BE2C (cell line): ENCODE results near the gene NHLH1.

ENCODE experiments used
- DNase-seq: peaks from one replicate; pipeline ENCODE4 v3.0.0-alpha.2; 2020
- H3K27me3 ChIP-seq: fragments of 250-450 bp; sonication (Bioruptor Pico); 2 replicates; pipeline ENCODE4 v1.5.1; 2020; ENCODE audit warnings: mild to moderate bottlenecking
- H3K36me3 ChIP-seq: fragments of 250-450 bp; sonication (Bioruptor Pico); 2 replicates; pipeline ENCODE4 v1.5.1; 2020; ENCODE audit warnings: mild to moderate bottlenecking
- H3K4me1 ChIP-seq: fragments of 250-450 bp; sonication (Bioruptor Pico); 2 replicates; pipeline ENCODE4 v1.5.1; 2020
- H3K4me3 ChIP-seq: 2 replicates; pipeline ENCODE4 v1.5.1; 2011; ENCODE audit warnings: low read depth, low read length
- H3K9me3 ChIP-seq: fragments of 250-450 bp; sonication (Bioruptor Pico); 2 replicates; pipeline ENCODE4 v1.5.1; 2020
- CTCF ChIP-seq: IDR thresholded peaks from 2 replicates; pipeline ENCODE4 v1.5.1; 2012; ENCODE audit warnings: mild to moderate bottlenecking, low read depth, low read length

Gene NHLH1

GRCh38 chr1:160353223-160353622 lies 13.6 kb upstream of the NHLH1 start:
- H3K36me3 ChIP-seq = peaks cover 43% of the 10 kb centered on the region
- no peak overlapping the region for H3K4me3 ChIP-seq
- H3K27me3 ChIP-seq = no peaks in the 10 kb centered on the region
- H3K9me3 ChIP-seq = no peaks in the 10 kb centered on the region
- H3K4me1 ChIP-seq = no peaks in the 10 kb centered on the region
- TF ChIP-seq CTCF = no peak
- no peak for DNase-seq

- TF ChIP-seq CTCF = peak; percentile 80
- no peaks in the 10 kb centered on the region for H3K4me1 ChIP-seq
- no peaks in the 10 kb centered on the region for H3K27me3 ChIP-seq
- DNase-seq = peak; percentile 46
- no peaks in the 10 kb centered on the region for H3K9me3 ChIP-seq
- no peak overlapping the region for H3K4me3 ChIP-seq
- H3K36me3 ChIP-seq = peaks cover 43% of the 10 kb centered on the region
These were observed 12.4 kb upstream of the NHLH1 start for GRCh38 chr1:160354388-160354985.

GRCh38 chr1:160357286-160358002 lies 9.4 kb upstream of the NHLH1 start:
- peaks cover 36% of the 10 kb centered on the region for H3K36me3 ChIP-seq
- no peaks in the 10 kb centered on the region for H3K9me3 ChIP-seq
- H3K4me1 ChIP-seq = no peaks in the 10 kb centered on the region
- H3K27me3 ChIP-seq = no peaks in the 10 kb centered on the region
- H3K4me3 ChIP-seq = no peak overlapping the region
- DNase-seq = no peak
- TF ChIP-seq CTCF = no peak

GRCh38 chr1:160358073-160358472 lies 8.8 kb upstream of the NHLH1 start:
- Histone ChIP-seq H3K36me3 (peaks cover 36% of the 10 kb centered on the region), H3K9me3 (no peaks in the 10 kb centered on the region), H3K27me3 (no peaks in the 10 kb centered on the region), H3K4me3 (no peak overlapping the region), H3K4me1 (no peaks in the 10 kb centered on the region)
- TF ChIP-seq CTCF = no peak
- no peak for DNase-seq

GRCh38 chr1:160359559-160360226 lies 7.2 kb upstream of the NHLH1 start:
- DNase-seq = no peak
- H3K27me3 ChIP-seq = no peaks in the 10 kb centered on the region
- no peaks in the 10 kb centered on the region for H3K4me1 ChIP-seq
- H3K9me3 ChIP-seq = no peaks in the 10 kb centered on the region
- H3K4me3 ChIP-seq = no peak overlapping the region
- TF ChIP-seq CTCF = no peak
- H3K36me3 ChIP-seq = peaks cover 27% of the 10 kb centered on the region

GRCh38 chr1:160360227-160360695 lies 6.6 kb upstream of the NHLH1 start:
- no peak for DNase-seq
- Histone ChIP-seq H3K9me3 (no peaks in the 10 kb centered on the region), H3K4me3 (no peak overlapping the region), H3K4me1 (no peaks in the 10 kb centered on the region), H3K36me3 (peaks cover 22% of the 10 kb centered on the region), H3K27me3 (no peaks in the 10 kb centered on the region)
- no peak for TF ChIP-seq CTCF
